ENCODE measurements around the gene RBFOX1.

DNA sequence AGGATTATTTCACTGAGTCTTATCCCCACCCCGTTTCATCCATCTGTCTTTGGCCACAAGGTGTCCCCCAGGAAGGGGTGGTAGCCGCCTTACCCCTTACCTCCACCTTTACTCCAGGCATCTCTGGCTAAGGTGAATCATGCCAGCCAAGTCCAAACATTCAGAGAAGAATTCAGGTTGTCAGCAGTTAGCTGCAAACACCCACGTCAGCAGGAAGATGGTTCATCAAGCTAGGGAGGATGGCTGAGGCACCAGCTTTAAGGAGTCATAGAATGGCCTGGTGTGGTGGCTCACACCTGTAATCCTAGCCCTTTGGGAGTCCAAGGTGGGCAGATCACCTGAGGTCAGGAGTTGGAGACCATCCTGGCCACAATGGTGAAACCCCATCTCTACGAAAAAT lies 61.0 kb downstream of the RBFOX1 start:
- TF ChIP-seq, protein P1, sequence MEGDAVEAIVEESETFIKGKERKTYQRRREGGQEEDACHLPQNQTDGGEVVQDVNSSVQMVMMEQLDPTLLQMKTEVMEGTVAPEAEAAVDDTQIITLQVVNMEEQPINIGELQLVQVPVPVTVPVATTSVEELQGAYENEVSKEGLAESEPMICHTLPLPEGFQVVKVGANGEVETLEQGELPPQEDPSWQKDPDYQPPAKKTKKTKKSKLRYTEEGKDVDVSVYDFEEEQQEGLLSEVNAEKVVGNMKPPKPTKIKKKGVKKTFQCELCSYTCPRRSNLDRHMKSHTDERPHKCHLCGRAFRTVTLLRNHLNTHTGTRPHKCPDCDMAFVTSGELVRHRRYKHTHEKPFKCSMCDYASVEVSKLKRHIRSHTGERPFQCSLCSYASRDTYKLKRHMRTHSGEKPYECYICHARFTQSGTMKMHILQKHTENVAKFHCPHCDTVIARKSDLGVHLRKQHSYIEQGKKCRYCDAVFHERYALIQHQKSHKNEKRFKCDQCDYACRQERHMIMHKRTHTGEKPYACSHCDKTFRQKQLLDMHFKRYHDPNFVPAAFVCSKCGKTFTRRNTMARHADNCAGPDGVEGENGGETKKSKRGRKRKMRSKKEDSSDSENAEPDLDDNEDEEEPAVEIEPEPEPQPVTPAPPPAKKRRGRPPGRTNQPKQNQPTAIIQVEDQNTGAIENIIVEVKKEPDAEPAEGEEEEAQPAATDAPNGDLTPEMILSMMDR (IDR thresholded peaks at IDR 0.05 in 2 of 3, conservative IDR thresholded peaks at IDR 0.05 in 1 of 3; ENCODE audit: borderline replicate concordance in 1 of 3, insufficient read depth in 1 of 3, low read depth in 2 of 3, low read length in 2 of 3): no peak
- TF ChIP-seq RAD21 (IDR thresholded peaks at IDR 0.05; ENCODE audit: low read depth) (no peak), EGR1 (IDR thresholded peaks at IDR 0.05; ENCODE audit: low read depth) (no peak), POLR2AphosphoS5 (IDR thresholded peaks at IDR 0.05; ENCODE audit: low read depth, low read length) (no peak), JUND (IDR thresholded peaks at IDR 0.05) (no peak), CEBPB (IDR thresholded peaks at IDR 0.05; ENCODE audit: low read depth) (no peak), YY1 (IDR thresholded peaks at IDR 0.05; ENCODE audit: extremely low read depth, insufficient replicate concordance, low read depth, low read length) (no peak), POLR2A (IDR thresholded peaks at IDR 0.05; ENCODE audit: borderline replicate concordance, extremely low read depth, insufficient read depth, insufficient read length) (no peak), EZH2phosphoT487 (IDR thresholded peaks at IDR 0.05; ENCODE audit: borderline replicate concordance) (no peak), ZNF274 (IDR thresholded peaks at IDR 0.05; ENCODE audit: low read depth, low read length) (no peak), EZH2 (IDR thresholded peaks at IDR 0.05) (no peak), TCF7L2 (IDR thresholded peaks at IDR 0.05; ENCODE audit: borderline replicate concordance, extremely low read depth, insufficient read depth, insufficient read length) (no peak), MAX (IDR thresholded peaks at IDR 0.05) (no peak), REST (IDR thresholded peaks at IDR 0.05; ENCODE audit: low read depth) (no peak)
